Smooth muscle cell (in vitro differentiated cells): ENCODE results near the gene ADAMTS9. TPM values are rescaled to one million over a fixed set of nuclear protein-coding genes. Genes with fewer than 3 reads are reported as not detected.

Experiments used
- DNase-seq: peaks from one replicate; lab custom pipeline; 2025; ENCODE audit not compliant: unreplicated experiment; lab: John Stamatoyannopoulos, UW
- H2AFZ ChIP-seq: fragments of 200-600 bp; sonication (generic); 2 replicates; pipeline ENCODE4 v1.6.0; 2016; ENCODE audit warnings: antibody characterized with exemption, low read depth, mild to moderate bottlenecking
- H3F3A ChIP-seq: fragments of 200-600 bp; sonication (generic); 2 replicates; pipeline ENCODE4 v1.6.0; 2017; ENCODE audit warnings: antibody characterized with exemption, low read depth
- H3K27ac ChIP-seq: fragments of 200-600 bp; sonication (generic); 2 replicates; pipeline ENCODE4 v1.5.1; 2016; ENCODE audit warnings: low read depth, mild to moderate bottlenecking
- H3K27me3 ChIP-seq: fragments of 200-600 bp; sonication (generic); 2 replicates; pipeline ENCODE4 v1.6.1; 2016; ENCODE audit warnings: low read depth, mild to moderate bottlenecking
- H3K36me3 ChIP-seq: fragments of 200-600 bp; sonication (generic); 2 replicates; pipeline ENCODE4 v1.5.1; 2016; ENCODE audit warnings: low read depth
- H3K4me1 ChIP-seq: fragments of 200-600 bp; sonication (generic); 2 replicates; pipeline ENCODE4 v1.5.1; 2016; ENCODE audit warnings: low read depth
- H3K4me2 ChIP-seq: fragments of 200-600 bp; sonication (generic); 2 replicates; pipeline ENCODE4 v1.6.0; 2016; ENCODE audit warnings: mild to moderate bottlenecking
- H3K4me3 ChIP-seq: fragments of 200-600 bp; sonication (generic); 2 replicates; pipeline ENCODE4 v1.5.1; 2016; ENCODE audit warnings: mild to moderate bottlenecking
- H3K79me2 ChIP-seq: fragments of 200-600 bp; sonication (generic); 2 replicates; pipeline ENCODE4 v1.6.0; 2016; ENCODE audit warnings: low read depth, mild to moderate bottlenecking
- H3K9ac ChIP-seq: fragments of 200-600 bp; sonication (generic); 2 replicates; pipeline ENCODE4 v1.6.0; 2016; ENCODE audit warnings: low read depth
- H3K9me3 ChIP-seq: fragments of 200-600 bp; sonication (generic); replicated peaks from 2 replicates; pipeline ENCODE4 v1.5.1; 2016; ENCODE audit warnings: low read depth
- H4K20me1 ChIP-seq: fragments of 200-600 bp; sonication (generic); 2 replicates; pipeline ENCODE4 v1.6.0; 2016; ENCODE audit warnings: low read depth
- WGBS: methylation state at CpG from one replicate; pipeline ENCODE4 v1.1.7; 2016; ENCODE audit warnings: low lambda C conversion rate; 5-methylcytosine and 5-hydroxymethylcytosine counted together
- polyA plus RNA-seq: library from polyadenylated mRNA; unstranded; fragments of >200 nt; fragmentation: Nextera tagmentation; extraction: Ambion mirVana; gene quantifications from 2 replicates; pipeline ENCODE4 v1.2.1, GENCODE V29; 2016
- total RNA-seq: library from RNA; depleted of rRNA; stranded (reverse); fragments of >200 nt; gene quantifications from 2 replicates; pipeline ENCODE4 v1.2.3, GENCODE V29; 2014
- TF ChIP-seq, protein P1 (sequence below): fragments of 200-600 bp; sonication (generic); IDR thresholded peaks from 2 replicates; pipeline ENCODE4 v1.5.1; 2017; ENCODE audit warnings: borderline replicate concordance, mild to moderate bottlenecking, antibody characterized with exemption; ENCODE audit not compliant: insufficient read depth, poor library complexity, severe bottlenecking

ADAMTS9 gene
- total and polyA plus RNA-seq, 2 experiments from 2014 or later: 18.7 to 66.6 TPM

DNA sequence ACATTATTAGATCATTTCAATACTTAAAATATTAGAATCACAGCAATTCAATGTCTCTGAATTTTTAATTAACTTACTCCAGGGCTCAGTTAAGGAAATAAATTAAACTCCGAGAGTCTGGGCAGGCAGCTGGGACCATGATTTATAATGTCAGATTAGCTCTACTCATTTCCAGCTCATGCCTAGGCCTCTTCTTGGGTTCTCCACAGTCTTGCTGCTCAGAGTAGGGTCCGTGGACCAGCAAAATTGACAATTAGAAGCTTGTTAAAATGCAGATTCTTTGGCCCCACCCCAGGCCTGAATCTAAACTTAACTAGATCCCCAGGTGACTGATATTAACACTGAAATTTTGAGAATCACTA lies 28.2 kb downstream of the ADAMTS9 start:
- H3K27ac ChIP-seq: no peak overlapping the region
- no peaks in the 10 kb centered on the region for H3F3A ChIP-seq
- no peak overlapping the region for H3K4me2 ChIP-seq
- H3K4me3 ChIP-seq: no peak overlapping the region
- H4K20me1 ChIP-seq: no peaks in the 10 kb centered on the region
- H2AFZ ChIP-seq: no peak overlapping the region
- H3K27me3 ChIP-seq: no peaks in the 10 kb centered on the region
- H3K4me1 ChIP-seq: no peaks in the 10 kb centered on the region
- H3K79me2 ChIP-seq: peaks cover 39% of the 10 kb centered on the region
- TF ChIP-seq, protein P1, sequence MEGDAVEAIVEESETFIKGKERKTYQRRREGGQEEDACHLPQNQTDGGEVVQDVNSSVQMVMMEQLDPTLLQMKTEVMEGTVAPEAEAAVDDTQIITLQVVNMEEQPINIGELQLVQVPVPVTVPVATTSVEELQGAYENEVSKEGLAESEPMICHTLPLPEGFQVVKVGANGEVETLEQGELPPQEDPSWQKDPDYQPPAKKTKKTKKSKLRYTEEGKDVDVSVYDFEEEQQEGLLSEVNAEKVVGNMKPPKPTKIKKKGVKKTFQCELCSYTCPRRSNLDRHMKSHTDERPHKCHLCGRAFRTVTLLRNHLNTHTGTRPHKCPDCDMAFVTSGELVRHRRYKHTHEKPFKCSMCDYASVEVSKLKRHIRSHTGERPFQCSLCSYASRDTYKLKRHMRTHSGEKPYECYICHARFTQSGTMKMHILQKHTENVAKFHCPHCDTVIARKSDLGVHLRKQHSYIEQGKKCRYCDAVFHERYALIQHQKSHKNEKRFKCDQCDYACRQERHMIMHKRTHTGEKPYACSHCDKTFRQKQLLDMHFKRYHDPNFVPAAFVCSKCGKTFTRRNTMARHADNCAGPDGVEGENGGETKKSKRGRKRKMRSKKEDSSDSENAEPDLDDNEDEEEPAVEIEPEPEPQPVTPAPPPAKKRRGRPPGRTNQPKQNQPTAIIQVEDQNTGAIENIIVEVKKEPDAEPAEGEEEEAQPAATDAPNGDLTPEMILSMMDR: no peak
- 83% methylated on average over 2 of the region's 2 CpGs for WGBS
- no peak overlapping the region for H3K9ac ChIP-seq
- no peak for DNase-seq
- peaks cover 9% of the 10 kb centered on the region for H3K36me3 ChIP-seq
- H3K9me3 ChIP-seq: no peaks in the 10 kb centered on the region

DNA sequence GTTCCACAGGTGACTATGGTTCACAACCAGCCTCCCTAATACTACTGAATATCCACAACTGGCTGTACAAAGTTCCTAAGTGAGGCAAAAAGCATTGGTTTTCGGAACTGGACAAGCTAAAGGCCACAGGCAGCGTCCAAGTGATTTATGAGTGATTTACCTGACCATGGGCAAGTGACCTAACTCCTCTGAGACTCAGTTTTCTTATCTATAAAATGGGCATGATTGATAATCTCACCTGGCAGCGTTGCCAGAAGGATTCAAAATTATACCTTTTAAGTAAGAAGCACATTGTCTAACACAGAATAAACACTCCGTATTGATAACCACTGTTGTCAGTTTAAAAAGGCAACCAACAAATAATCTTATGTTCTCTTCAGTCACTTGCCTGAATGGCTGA lies 29.8 kb downstream of the ADAMTS9 start:
- peaks cover 23% of the 10 kb centered on the region for H3K79me2 ChIP-seq
- no peak for DNase-seq
- H3K27ac ChIP-seq: no peak overlapping the region
- no peaks in the 10 kb centered on the region for H3K9me3 ChIP-seq
- no peaks in the 10 kb centered on the region for H3K27me3 ChIP-seq
- H3K4me1 ChIP-seq: no peaks in the 10 kb centered on the region
- no peak overlapping the region for H3K4me3 ChIP-seq
- TF ChIP-seq, protein P1: no peak
- H2AFZ ChIP-seq: no peak overlapping the region
- H3K4me2 ChIP-seq: no peak overlapping the region
- peaks cover 13% of the 10 kb centered on the region for H3K36me3 ChIP-seq
- H4K20me1 ChIP-seq: no peaks in the 10 kb centered on the region
- H3F3A ChIP-seq: no peaks in the 10 kb centered on the region
- 98% methylated on average over 4 of the region's 4 CpGs for WGBS
- no peak overlapping the region for H3K9ac ChIP-seq

DNA sequence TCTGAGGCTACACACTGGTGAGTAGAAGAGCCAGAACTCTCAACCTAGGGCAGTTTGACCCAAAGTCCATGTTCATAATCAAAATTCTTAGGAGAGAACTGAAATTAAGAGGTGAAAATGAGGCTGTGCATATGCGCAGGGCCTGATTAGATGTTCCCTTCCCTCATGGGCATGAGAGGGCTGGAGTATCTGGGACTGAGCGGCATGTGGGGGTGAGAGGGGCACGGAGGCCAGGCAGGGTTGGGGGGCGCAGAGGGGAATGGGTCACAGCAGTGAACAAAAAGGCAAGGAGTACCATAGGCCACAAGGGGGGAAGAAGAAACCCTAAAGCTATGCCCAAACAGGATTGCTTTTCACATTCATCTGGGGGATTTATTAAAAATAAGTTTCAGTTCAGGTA lies 31.3 kb downstream of the ADAMTS9 start:
- DNase-seq: no peak
- peaks cover 8% of the 10 kb centered on the region for H3F3A ChIP-seq
- H3K4me2 ChIP-seq: no peak overlapping the region
- no peak overlapping the region for H3K4me3 ChIP-seq
- TF ChIP-seq, protein P1: no peak
- H3K27ac ChIP-seq: no peak overlapping the region
- peaks cover 13% of the 10 kb centered on the region for H3K36me3 ChIP-seq
- H3K9ac ChIP-seq: no peak overlapping the region
- peaks cover 9% of the 10 kb centered on the region for H3K79me2 ChIP-seq
- H3K27me3 ChIP-seq: no peaks in the 10 kb centered on the region
- WGBS: 97% methylated on average over 4 of the region's 4 CpGs
- peaks cover 8% of the 10 kb centered on the region for H3K4me1 ChIP-seq
- no peak overlapping the region for H2AFZ ChIP-seq
- no peaks in the 10 kb centered on the region for H4K20me1 ChIP-seq
- H3K9me3 ChIP-seq: no peaks in the 10 kb centered on the region

DNA sequence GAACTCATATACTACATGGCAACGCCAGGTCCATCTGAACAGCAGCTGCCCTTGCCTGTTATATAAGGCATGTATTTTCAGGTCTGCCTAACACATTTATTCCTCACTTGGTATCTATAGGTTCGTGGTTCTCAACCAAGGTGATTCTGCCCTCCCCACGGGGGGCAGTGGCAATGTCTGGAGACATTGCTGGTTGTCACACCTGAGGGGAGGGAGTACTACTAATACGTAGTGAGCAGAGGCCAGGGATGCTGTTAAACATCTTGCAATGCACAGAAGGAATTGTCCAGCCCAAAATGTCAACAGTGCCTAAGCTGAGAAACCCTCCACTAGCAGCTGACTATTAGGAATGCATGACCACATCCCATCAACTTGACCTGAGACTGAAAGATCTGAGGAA lies 32.6 kb downstream of the ADAMTS9 start:
- H4K20me1 ChIP-seq: no peaks in the 10 kb centered on the region
- no peak for DNase-seq
- H3K27ac ChIP-seq: no peak overlapping the region
- no peak overlapping the region for H3K9ac ChIP-seq
- H3K27me3 ChIP-seq: no peaks in the 10 kb centered on the region
- H3K36me3 ChIP-seq: peaks cover 13% of the 10 kb centered on the region
- no peak overlapping the region for H3K4me2 ChIP-seq
- TF ChIP-seq, protein P1: no peak
- no peak overlapping the region for H2AFZ ChIP-seq
- peaks cover 8% of the 10 kb centered on the region for H3F3A ChIP-seq
- no peaks in the 10 kb centered on the region for H3K9me3 ChIP-seq
- H3K79me2 ChIP-seq: peaks cover 4% of the 10 kb centered on the region
- H3K4me1 ChIP-seq: peaks cover 22% of the 10 kb centered on the region
- H3K4me3 ChIP-seq: no peak overlapping the region
- WGBS: 95% methylated on average over 4 of the region's 4 CpGs
